ENCODE results near the gene COASY. TPM values are rescaled to one million over a fixed set of nuclear protein-coding genes. Genes with fewer than 3 reads are reported as not detected.

The COASY gene
- total and polyA plus RNA-seq, 11 donors = 24.3 to 59.1 (median 34.4) TPM

DNA sequence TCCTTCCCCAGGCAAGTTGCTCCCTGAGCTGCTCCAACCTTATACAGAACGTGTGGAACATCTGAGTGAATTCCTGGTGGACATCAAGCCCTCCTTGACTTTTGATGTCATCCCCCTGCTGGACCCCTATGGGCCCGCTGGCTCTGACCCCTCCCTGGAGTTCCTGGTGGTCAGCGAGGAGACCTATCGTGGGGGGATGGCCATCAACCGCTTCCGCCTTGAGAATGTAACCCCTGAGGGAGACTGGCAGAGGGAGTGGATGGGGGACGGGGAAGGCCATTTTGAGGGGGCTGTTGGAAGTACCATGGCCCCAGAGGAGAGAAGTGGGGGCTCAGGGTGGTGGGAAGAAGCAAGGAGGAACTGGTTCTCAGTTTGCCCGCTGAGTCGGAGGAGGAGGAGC lies 2.0 kb downstream of the COASY start:
- no peak overlapping the region for H3K27ac ChIP-seq
- peaks cover 0 to 33% (median 26%) of the 10 kb centered on the region in 9 donors for H3K36me3 ChIP-seq
- intact Hi-C loops (cut with DNase I) = no loop called here
- H3K9me3 ChIP-seq = no peaks in the 10 kb centered on the region
- ATAC-seq (no peak), DNase-seq (no peak)
- TF ChIP-seq POLR2A (IDR thresholded peaks at IDR 0.05) = no peak
- TF ChIP-seq, protein P1, sequence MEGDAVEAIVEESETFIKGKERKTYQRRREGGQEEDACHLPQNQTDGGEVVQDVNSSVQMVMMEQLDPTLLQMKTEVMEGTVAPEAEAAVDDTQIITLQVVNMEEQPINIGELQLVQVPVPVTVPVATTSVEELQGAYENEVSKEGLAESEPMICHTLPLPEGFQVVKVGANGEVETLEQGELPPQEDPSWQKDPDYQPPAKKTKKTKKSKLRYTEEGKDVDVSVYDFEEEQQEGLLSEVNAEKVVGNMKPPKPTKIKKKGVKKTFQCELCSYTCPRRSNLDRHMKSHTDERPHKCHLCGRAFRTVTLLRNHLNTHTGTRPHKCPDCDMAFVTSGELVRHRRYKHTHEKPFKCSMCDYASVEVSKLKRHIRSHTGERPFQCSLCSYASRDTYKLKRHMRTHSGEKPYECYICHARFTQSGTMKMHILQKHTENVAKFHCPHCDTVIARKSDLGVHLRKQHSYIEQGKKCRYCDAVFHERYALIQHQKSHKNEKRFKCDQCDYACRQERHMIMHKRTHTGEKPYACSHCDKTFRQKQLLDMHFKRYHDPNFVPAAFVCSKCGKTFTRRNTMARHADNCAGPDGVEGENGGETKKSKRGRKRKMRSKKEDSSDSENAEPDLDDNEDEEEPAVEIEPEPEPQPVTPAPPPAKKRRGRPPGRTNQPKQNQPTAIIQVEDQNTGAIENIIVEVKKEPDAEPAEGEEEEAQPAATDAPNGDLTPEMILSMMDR (IDR thresholded peaks at IDR 0.05) = no peak
- H3K4me1 ChIP-seq = peaks cover 10 to 58% (median 44%) of the 10 kb centered on the region in 12 donors
- WGBS, 4 donors = 75 to 86% (median 85%) methylated on average over 6 to 9 of the region's 9 CpGs
- H3K27me3 ChIP-seq = no peaks in the 10 kb centered on the region
- H3K4me3 ChIP-seq = peak overlapping the region in 1 of 12 donors; percentile 95

DNA sequence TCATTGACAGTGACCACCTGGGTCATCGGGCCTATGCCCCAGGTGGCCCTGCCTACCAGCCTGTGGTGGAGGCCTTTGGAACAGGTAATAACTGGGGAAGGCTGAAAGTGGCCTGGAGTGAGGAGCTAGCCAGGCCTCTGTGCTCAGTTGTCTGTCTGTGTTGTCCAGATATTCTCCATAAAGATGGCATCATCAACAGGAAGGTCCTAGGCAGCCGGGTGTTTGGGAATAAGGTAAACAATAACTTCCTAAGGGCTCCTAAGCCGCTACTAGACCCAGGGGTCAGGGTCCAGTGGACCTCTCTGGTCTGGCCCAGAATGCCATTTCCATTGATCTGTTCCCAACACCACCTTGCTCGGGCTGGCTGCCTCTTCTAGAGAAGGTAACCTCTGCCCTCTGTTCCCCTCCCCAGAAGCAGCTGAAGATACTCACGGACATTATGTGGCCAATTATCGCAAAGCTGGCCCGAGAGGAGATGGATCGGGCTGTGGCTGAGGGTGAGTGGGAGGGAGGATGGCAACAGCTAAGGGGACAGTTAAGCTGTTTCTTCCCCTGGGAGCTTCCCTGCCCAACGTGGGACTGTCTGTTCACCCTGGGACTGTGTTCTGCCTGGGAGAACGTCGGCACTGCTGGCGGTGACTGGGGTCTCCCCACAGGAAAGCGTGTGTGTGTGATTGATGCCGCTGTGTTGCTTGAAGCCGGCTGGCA lies 3.0 kb downstream of the COASY start:
- TF ChIP-seq, protein P1 (IDR thresholded peaks at IDR 0.05) = no peak
- no peak for TF ChIP-seq POLR2A (IDR thresholded peaks at IDR 0.05)
- ATAC-seq (no peak), DNase-seq (peak in 1 of 5 donors; percentile 40)
- Histone ChIP-seq H3K4me1 (peaks cover 10 to 59% (median 44%) of the 10 kb centered on the region in 12 donors), H3K36me3 (peaks cover 0 to 44% (median 36%) of the 10 kb centered on the region in 9 donors), H3K4me3 (no peak overlapping the region), H3K9me3 (no peaks in the 10 kb centered on the region), H3K27ac (no peak overlapping the region), H3K27me3 (no peaks in the 10 kb centered on the region)
- WGBS, 4 donors = 89 to 94% (median 92%) methylated on average over 12 to 15 of the region's 15 CpGs
- intact Hi-C loops (cut with DNase I) = no loop called here

DNA sequence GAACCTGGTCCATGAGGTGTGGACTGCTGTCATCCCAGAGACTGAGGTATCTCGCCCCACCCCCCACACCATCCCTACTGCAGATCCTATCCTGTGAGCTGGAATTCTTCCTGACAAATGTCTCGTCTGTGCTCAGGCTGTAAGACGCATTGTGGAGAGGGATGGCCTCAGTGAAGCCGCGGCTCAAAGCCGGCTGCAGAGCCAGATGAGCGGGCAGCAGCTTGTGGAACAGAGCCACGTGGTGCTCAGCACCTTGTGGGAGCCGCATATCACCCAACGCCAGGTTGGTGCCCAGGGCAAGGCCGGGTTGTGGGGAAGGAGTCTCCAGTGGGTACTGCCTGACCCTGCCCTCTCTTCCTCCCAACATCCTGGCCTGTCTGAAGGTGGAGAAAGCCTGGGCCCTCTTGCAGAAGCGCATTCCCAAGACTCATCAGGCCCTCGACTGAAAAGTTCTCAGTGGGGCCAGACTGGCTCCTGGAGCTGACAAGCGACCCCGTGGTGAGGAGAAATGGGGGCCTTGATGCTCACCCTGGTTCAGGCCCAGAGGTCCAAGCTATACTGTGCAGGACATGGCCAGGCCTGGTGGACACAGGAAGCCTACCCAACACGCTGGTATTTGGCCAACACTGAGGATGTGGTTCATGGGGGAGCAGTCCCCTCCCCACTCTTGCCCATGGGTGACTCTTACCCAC lies 3.7 kb downstream of the COASY start:
- Histone ChIP-seq H3K27ac (peak overlapping the region in 10 of 12 donors; percentile 94 to 99 (median 96)), H3K4me1 (peaks cover 10 to 59% (median 44%) of the 10 kb centered on the region in 12 donors), H3K36me3 (peaks cover 0 to 51% (median 43%) of the 10 kb centered on the region in 9 donors), H3K9me3 (no peaks in the 10 kb centered on the region), H3K4me3 (peak overlapping the region in 3 of 12 donors; percentile 78 to 80 (median 79)), H3K27me3 (no peaks in the 10 kb centered on the region)
- ATAC-seq (no peak), DNase-seq (peak in 1 of 5 donors; percentile 49)
- intact Hi-C loops (cut with DNase I) = no loop called here
- TF ChIP-seq POLR2A (IDR thresholded peaks at IDR 0.05) = no peak
- TF ChIP-seq, protein P1 (IDR thresholded peaks at IDR 0.05) = no peak
- WGBS, 4 donors = 92 to 95% (median 94%) methylated on average over 14 to 16 of the region's 16 CpGs

DNA sequence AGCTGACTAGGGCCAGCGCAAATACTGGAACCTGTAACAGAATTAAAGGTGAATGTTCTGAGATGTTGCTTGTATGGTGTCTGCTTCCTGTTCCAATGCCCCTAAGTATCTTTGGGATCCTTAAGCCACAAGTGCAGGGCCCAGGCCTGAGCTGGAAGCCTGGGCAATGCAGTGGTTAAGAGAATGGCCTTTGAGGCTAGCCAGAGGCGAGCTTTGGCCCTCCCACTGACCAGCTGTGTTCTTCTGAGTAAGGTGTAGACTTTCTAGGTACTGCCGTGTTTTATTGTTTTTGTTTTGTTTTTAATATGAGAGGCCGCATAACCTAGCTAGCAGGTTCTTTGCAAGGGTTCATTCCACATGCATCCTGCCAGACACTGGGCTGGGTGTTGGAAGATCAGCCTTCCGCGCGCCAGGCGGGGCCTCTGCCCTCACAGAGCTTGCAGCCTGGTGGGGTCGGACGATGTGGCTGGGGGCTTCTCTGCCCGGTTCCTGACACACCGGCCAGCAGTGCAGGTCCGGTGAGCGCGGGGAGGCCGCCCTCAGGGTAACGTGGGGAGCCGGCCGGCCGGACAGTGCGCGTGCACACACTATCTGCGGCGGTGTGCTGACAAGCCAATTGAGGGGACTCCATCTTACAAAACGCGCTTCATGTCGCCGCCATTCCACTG lies 4.4 kb downstream of the COASY start:
- H3K27me3 ChIP-seq = no peaks in the 10 kb centered on the region
- ATAC-seq (peak in 2 of 4 donors; percentile 4 to 20), DNase-seq (no peak)
- H3K9me3 ChIP-seq = no peaks in the 10 kb centered on the region
- no peak for TF ChIP-seq POLR2A (IDR thresholded peaks at IDR 0.05)
- TF ChIP-seq, protein P1 (IDR thresholded peaks at IDR 0.05) = no peak
- H3K36me3 ChIP-seq = peaks cover 0 to 57% (median 50%) of the 10 kb centered on the region in 9 donors
- WGBS, 4 donors = 21 to 50% (median 29%) methylated on average over 14 to 28 of the region's 28 CpGs
- peaks cover 10 to 61% (median 42%) of the 10 kb centered on the region in 12 donors for H3K4me1 ChIP-seq
- peak overlapping the region; percentile 74 to 98 (median 92) for H3K4me3 ChIP-seq
- intact Hi-C loops (cut with DNase I) = no loop called here
- peak overlapping the region; percentile 94 to 99 (median 98) for H3K27ac ChIP-seq
